BLaER1 treated with 17β-estradiol and CSF1 and Interleukin-3, amounts not matched to agents 10 nM and 100 nM (cell line): ENCODE data around the gene ARHGEF9.

Experiments
- H3K27ac ChIP-seq, 11 experiments: shearing (Covaris generic); formaldehyde crosslinking; 2 replicates each; pipeline ENCODE4 v1.8.1; 2022
- H3K27me3 ChIP-seq, 11 experiments: shearing (Covaris generic); formaldehyde crosslinking; 2 replicates each; pipeline ENCODE4 v1.8.1; 2022
- H3K36me3 ChIP-seq, 11 experiments: shearing (Covaris generic); formaldehyde crosslinking; 2 replicates each; pipeline ENCODE4 v1.8.1; 2022
- H3K4me1 ChIP-seq, 10 experiments: shearing (Covaris generic); formaldehyde crosslinking; 2 replicates each; pipeline ENCODE4 v1.8.1; 2022
- H3K4me2 ChIP-seq, 11 experiments: shearing (Covaris generic); formaldehyde crosslinking; 2 replicates each; pipeline ENCODE4 v1.8.1; 2022
- H3K4me3 ChIP-seq, 10 experiments: shearing (Covaris generic); formaldehyde crosslinking; 2 replicates each; pipeline ENCODE4 v1.8.1; 2022
- H3K9ac ChIP-seq, 11 experiments: shearing (Covaris generic); formaldehyde crosslinking; 2 replicates each; pipeline ENCODE4 v1.8.1; 2022
- H3K9me3 ChIP-seq, 11 experiments: shearing (Covaris generic); formaldehyde crosslinking; replicated peaks in 1 of 11; 2 replicates each; pipeline ENCODE4 v1.8.1; 2022
- H4K20me1 ChIP-seq, 11 experiments: shearing (Covaris generic); formaldehyde crosslinking; 2 replicates each; pipeline ENCODE4 v1.8.1; 2022
- Cebpa-rat ChIP-seq, 11 experiments: shearing (Covaris generic); IDR thresholded peaks; 2 replicates each; pipeline ENCODE4 v1.8.1; 2022

ARHGEF9 gene

DNA sequence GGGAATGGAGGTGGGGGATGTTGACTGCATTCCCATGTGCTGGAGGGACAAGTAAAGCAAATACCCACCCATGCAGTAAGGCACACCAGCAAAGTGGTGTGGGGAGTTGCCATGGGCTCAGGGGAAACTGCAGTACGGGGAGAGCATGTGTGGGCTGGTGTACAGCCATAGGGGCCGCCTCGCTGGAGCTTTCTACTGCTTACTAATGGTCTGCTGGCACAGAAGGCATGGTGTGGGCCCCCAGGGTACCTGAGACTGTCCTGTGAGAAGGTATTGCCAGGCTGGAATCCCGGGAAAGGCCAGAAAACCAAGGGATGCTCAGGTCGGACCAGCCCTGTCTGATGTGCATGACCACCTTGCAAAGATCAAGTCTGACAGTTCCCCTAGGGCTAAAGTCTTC is 199.1 kb downstream of the ARHGEF9 start:
- Histone ChIP-seq H3K27me3 (no peaks in the 10 kb centered on the region), H3K36me3 (no peaks in the 10 kb centered on the region), H3K9ac (no peak overlapping the region), H3K27ac (no peak overlapping the region), H3K4me2 (no peak overlapping the region), H3K4me1 (no peaks in the 10 kb centered on the region), H3K4me3 (no peak overlapping the region), H3K9me3 (peaks cover 0 to 5% (median 0%) of the 10 kb centered on the region in 11 experiments; a peak in 2 of 22 replicates), H4K20me1 (no peaks in the 10 kb centered on the region)
- TF ChIP-seq Cebpa-rat (IDR thresholded peaks at IDR 0.05): no peak
